Body of pancreas (tissue), 4 donors: ENCODE results near the gene TBL1XR1. TPM values are rescaled to one million over a fixed set of nuclear protein-coding genes. Genes with fewer than 3 reads are reported as not detected.

Experiments used
- ATAC-seq: fragments of 150-250 bp; one replicate; pipeline ENCODE4 v1.9.1; 2016
- DNase-seq, 4 donors: peaks; one replicate each; pipeline ENCODE4 v3.0.0-alpha.2; 2019
- H3K27ac ChIP-seq, 4 donors: fragments of 200-600 bp; sonication (generic); 1 replicate in 3 of 4; 2 replicates in 1 of 4; pipeline versions ENCODE4 v1.5.1 to v1.6.1; 2016 to 2019; ENCODE audit warnings: mild to moderate bottlenecking in 1 of 4, mixed read lengths in 1 of 4, moderate library complexity in 1 of 4
- H3K27me3 ChIP-seq, 2 donors: fragments of 200-600 bp; sonication (generic); one replicate each; pipeline ENCODE4 v1.6.0; 2016; ENCODE audit warnings: mild to moderate bottlenecking in 1 of 2
- H3K36me3 ChIP-seq, 2 donors: fragments of 200-600 bp; sonication (generic); replicated peaks in 1 of 2; 2 replicates each; pipeline ENCODE4 v1.5.1; 2016; ENCODE audit warnings: low read depth in 2 of 2; ENCODE audit not compliant: insufficient read depth in 1 of 2
- H3K4me1 ChIP-seq: fragments of 200-600 bp; sonication (generic); one replicate; pipeline ENCODE4 v1.6.0; 2016
- H3K4me3 ChIP-seq, 2 donors: fragments of 200-600 bp; sonication (generic); 1 replicate in 1 of 2; 2 replicates in 1 of 2; pipeline ENCODE4 v1.5.1; 2016 to 2019
- H3K9me3 ChIP-seq, 3 donors: fragments of 200-600 bp; sonication (generic); 1 replicate in 2 of 3; 2 replicates in 1 of 3; pipeline ENCODE4 v1.5.1; 2016
- POLR2A ChIP-seq, 3 donors: fragments of 450-650 bp; IDR thresholded peaks; one replicate each; pipeline ENCODE4 v1.6.1; 2016; ENCODE audit warnings: antibody characterized with exemption in 3 of 3, mild to moderate bottlenecking in 2 of 3
- WGBS, 2 donors: methylation state at CpG; one replicate each; pipeline ENCODE4 v1.1.5; 2017; 5-methylcytosine and 5-hydroxymethylcytosine counted together
- intact Hi-C: fragments of 100-400 bp; cut with DNase I; formaldehyde crosslinking; loops from one replicate; pipeline ENCODE4 v1.15.1; 2023
- total RNA-seq, 2 donors: library from RNA; depleted of rRNA; stranded (reverse); fragments of >200 nt; gene quantifications; one replicate each; pipeline ENCODE4 v1.1.0, GENCODE V29; 2016
- TF ChIP-seq, protein P1 (sequence below), 7 experiments: fragments of 450-650 bp in 4 of 7; fragments of 200-600 bp in 3 of 7; sonication (generic) in 3 of 7; IDR thresholded peaks; one replicate each; pipeline ENCODE4 v1.5.1; 2016 to 2019; ENCODE audit warnings: antibody characterized with exemption in 7 of 7

TBL1XR1 gene
- total RNA-seq, 2 donors from 2014 or later = 34.3 to 57.9 TPM

DNA sequence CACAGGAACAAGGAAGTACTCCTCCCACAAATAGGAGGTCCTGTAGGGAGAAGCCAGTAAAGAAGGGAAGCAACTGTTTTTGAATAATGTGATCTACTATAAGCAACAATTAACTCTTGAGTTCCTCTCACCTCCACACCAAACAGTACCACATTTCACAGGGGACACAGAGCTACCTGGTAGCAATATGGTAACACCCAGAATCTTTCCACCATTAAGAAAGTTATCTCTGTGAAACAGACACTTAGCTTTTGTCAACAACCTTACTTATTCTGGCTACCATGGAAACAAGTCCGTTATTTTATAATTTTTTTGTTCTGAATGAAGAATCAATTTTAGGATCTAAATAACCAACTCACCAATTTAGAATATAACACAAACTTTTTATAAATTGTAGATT, 49.5 kb downstream of the TBL1XR1 start:
- intact Hi-C loops = no loop called here
- Histone ChIP-seq H3K27ac (no peak overlapping the region), H3K9me3 (no peaks in the 10 kb centered on the region), H3K27me3 (no peaks in the 10 kb centered on the region), H3K4me3 (no peak overlapping the region), H3K36me3 (no peaks in the 10 kb centered on the region), H3K4me1 (peaks cover 37% of the 10 kb centered on the region)
- DNase-seq (no peak), ATAC-seq (no peak)
- TF ChIP-seq, protein P1, sequence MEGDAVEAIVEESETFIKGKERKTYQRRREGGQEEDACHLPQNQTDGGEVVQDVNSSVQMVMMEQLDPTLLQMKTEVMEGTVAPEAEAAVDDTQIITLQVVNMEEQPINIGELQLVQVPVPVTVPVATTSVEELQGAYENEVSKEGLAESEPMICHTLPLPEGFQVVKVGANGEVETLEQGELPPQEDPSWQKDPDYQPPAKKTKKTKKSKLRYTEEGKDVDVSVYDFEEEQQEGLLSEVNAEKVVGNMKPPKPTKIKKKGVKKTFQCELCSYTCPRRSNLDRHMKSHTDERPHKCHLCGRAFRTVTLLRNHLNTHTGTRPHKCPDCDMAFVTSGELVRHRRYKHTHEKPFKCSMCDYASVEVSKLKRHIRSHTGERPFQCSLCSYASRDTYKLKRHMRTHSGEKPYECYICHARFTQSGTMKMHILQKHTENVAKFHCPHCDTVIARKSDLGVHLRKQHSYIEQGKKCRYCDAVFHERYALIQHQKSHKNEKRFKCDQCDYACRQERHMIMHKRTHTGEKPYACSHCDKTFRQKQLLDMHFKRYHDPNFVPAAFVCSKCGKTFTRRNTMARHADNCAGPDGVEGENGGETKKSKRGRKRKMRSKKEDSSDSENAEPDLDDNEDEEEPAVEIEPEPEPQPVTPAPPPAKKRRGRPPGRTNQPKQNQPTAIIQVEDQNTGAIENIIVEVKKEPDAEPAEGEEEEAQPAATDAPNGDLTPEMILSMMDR (IDR thresholded peaks at IDR 0.05) = no peak
- no peak for TF ChIP-seq POLR2A (IDR thresholded peaks at IDR 0.05)
- 91% methylated on average over 1 of the region's 1 CpG for WGBS, 2 donors

DNA sequence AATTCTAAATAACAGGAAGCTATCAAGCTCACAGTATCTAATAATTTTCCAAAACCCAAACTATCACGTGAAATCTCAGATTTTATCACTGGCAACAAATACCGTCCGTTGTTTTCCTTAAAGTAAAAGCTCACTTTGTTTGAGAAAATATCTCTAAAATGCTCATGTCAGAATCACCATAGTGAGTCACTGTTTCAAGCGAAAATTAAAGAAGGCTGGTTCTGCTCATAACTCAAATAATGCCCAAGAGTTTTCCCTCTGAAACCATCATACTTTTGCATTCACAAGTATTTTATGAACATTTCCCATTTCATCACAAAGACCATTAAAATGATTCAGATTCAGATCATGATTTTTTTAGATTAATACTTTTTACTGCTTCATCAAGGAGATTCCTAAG, 50.6 kb downstream of the TBL1XR1 start:
- no peak for DNase-seq
- Histone ChIP-seq H3K27me3 (no peaks in the 10 kb centered on the region), H3K36me3 (no peaks in the 10 kb centered on the region), H3K4me3 (no peak overlapping the region), H3K9me3 (no peaks in the 10 kb centered on the region), H3K27ac (no peak overlapping the region), H3K4me1 (peaks cover 39% of the 10 kb centered on the region)
- intact Hi-C loops = no loop called here
- ATAC-seq = no peak
- WGBS, 2 donors = 58 to 65% methylated on average over 4 of the region's 4 CpGs
- no peak for TF ChIP-seq POLR2A (IDR thresholded peaks at IDR 0.05)
- TF ChIP-seq, protein P1 (IDR thresholded peaks at IDR 0.05) = no peak

DNA sequence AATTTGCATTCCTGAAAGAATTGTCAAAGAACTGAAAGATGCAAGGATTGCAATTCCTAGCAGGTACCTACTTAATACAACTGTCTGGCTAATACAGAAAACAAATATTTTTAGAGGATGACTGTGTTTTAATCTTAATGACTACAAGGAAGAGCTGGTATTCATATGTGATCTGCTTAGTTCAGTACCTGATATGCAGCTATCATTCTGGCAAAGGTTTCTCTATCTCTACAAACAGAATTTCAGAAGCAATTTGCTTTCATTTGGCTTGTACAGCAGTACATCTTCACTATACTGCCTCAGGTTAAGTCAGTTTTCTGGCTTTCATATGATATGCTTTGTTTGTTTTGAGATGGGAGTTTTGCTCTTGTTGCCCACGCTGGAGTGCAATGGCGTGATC, 51.3 kb downstream of the TBL1XR1 start:
- no peak for ATAC-seq
- TF ChIP-seq POLR2A (IDR thresholded peaks at IDR 0.05) = no peak
- TF ChIP-seq, protein P1 (IDR thresholded peaks at IDR 0.05) = no peak
- H3K9me3 ChIP-seq = no peaks in the 10 kb centered on the region
- no peak overlapping the region for H3K4me3 ChIP-seq
- no peaks in the 10 kb centered on the region for H3K27me3 ChIP-seq
- 78 to 88% methylated on average over 2 of the region's 2 CpGs for WGBS, 2 donors
- no peak for DNase-seq
- intact Hi-C loops = no loop called here
- no peak overlapping the region for H3K27ac ChIP-seq
- peaks cover 35% of the 10 kb centered on the region for H3K4me1 ChIP-seq
- H3K36me3 ChIP-seq = no peaks in the 10 kb centered on the region

DNA sequence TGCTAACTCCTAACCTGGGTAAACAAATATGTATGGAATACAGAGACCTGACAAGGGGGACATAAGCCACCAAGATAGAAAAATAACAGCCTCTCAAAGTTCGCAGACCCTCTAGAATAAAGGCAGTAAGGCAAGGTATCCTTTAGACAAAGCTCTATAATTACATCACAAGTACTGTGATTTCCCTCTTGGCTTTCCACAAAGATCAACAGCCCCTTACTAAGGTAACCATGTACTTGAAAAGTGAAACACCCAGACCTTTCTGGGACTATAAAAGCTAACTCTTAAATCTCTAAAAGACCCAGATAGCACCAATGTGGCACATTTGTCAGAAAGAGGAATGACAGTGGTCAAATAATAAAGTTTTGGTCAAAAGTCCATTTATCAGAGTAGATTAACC, 51.9 kb downstream of the TBL1XR1 start:
- Histone ChIP-seq H3K9me3 (no peaks in the 10 kb centered on the region), H3K27me3 (no peaks in the 10 kb centered on the region), H3K27ac (no peak overlapping the region), H3K4me3 (no peak overlapping the region), H3K36me3 (no peaks in the 10 kb centered on the region), H3K4me1 (peaks cover 29% of the 10 kb centered on the region)
- DNase-seq (no peak), ATAC-seq (no peak)
- TF ChIP-seq, protein P1 (IDR thresholded peaks at IDR 0.05) = no peak
- no peak for TF ChIP-seq POLR2A (IDR thresholded peaks at IDR 0.05)
- 88% methylated on average over 1 of the region's 1 CpG for WGBS, 2 donors
- intact Hi-C loops = no loop called here

DNA sequence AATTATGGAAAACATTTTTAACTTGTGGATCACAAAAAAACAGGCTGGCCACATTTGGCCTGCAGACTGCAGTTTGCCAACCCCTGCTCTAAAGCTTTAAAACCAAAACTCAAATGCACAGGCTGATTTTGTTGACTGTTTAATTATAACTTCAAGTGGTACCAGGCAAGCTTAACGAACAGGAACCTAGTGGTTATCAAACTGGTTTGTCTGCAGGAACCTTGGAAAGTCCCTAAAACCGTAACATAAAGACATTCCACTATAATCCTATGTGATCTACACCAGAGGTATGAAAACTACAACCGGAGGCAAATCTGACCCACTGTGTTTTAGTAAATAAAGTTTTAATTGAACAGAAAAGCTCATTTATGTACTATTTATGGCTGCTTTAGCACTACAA, 52.4 kb downstream of the TBL1XR1 start:
- no peaks in the 10 kb centered on the region for H3K27me3 ChIP-seq
- WGBS, 2 donors = 30 to 34% methylated on average over 3 of the region's 3 CpGs
- H3K9me3 ChIP-seq = no peaks in the 10 kb centered on the region
- no peaks in the 10 kb centered on the region for H3K36me3 ChIP-seq
- intact Hi-C loops = no loop called here
- H3K4me1 ChIP-seq = peaks cover 24% of the 10 kb centered on the region
- no peak for TF ChIP-seq POLR2A (IDR thresholded peaks at IDR 0.05)
- TF ChIP-seq, protein P1 (IDR thresholded peaks at IDR 0.05) = no peak
- ATAC-seq (no peak), DNase-seq (no peak)
- H3K27ac ChIP-seq = no peak overlapping the region
- H3K4me3 ChIP-seq = no peak overlapping the region
